Liver (tissue), 3 donors: ENCODE results near the gene TUBGCP2.

Experiments
- ATF3 ChIP-seq: IDR thresholded peaks from 2 replicates; pipeline ENCODE4 v1.6.1; 2016; ENCODE audit warnings: antibody characterized with exemption
- CTCF ChIP-seq: fragments of 150-350 bp; IDR thresholded peaks from 2 replicates; pipeline ENCODE4 v1.5.1; 2017; ENCODE audit warnings: improper control_type of control experiment, low read depth, low read length; ENCODE audit not compliant: missing input control
- MAX ChIP-seq: IDR thresholded peaks from 2 replicates; pipeline ENCODE4 v1.6.1; 2016; ENCODE audit warnings: antibody characterized with exemption
- REST ChIP-seq: IDR thresholded peaks from 2 replicates; pipeline ENCODE4 v1.6.1; 2016; ENCODE audit warnings: antibody characterized with exemption, mild to moderate bottlenecking
- SP1 ChIP-seq: IDR thresholded peaks from 2 replicates; pipeline ENCODE4 v1.6.1; 2018; ENCODE audit warnings: antibody characterized with exemption, mild to moderate bottlenecking
- TAF1 ChIP-seq: conservative IDR thresholded peaks from 2 replicates; pipeline ENCODE4 v1.6.1; 2016; ENCODE audit warnings: antibody characterized with exemption, mild to moderate bottlenecking
- donor health status: healthy.
- donor health status: healthy.

- no peak for TF ChIP-seq ATF3
- TF ChIP-seq CTCF, result no peak
- TF ChIP-seq SP1, result no peak
- no peak for TF ChIP-seq REST
- TF ChIP-seq MAX, result no peak
- TF ChIP-seq TAF1, result no peak
Measured at GRCh38 chr10:133299224-133299623, 9.4 kb downstream of the TUBGCP2 start.
